Spleen (tissue), 11 donors: ENCODE measurements around the gene ATP5PO. TPM values are rescaled to one million over a fixed set of nuclear protein-coding genes. Genes with fewer than 3 reads are reported as not detected.

Experiments used
- DNase-seq: peaks from one replicate; pipeline ENCODE4 v3.0.0-alpha.2; 2020
- H3K27ac ChIP-seq, 8 donors: fragments of 200-600 bp; sonication (generic) in 7 of 8; 1 replicate in 4 of 8; 2 replicates in 4 of 8; pipeline versions ENCODE4 v1.5.0 to v1.8.0; 2016 to 2021; ENCODE audit warnings: inconsistent platforms in 4 of 8, mild to moderate bottlenecking in 4 of 8, moderate library complexity in 1 of 8
- H3K27me3 ChIP-seq, 7 donors: fragments of 200-600 bp; sonication (generic) in 6 of 7; replicated peaks in 1 of 7; 1 replicate in 4 of 7; 2 replicates in 3 of 7; pipeline versions ENCODE4 v1.5.0 to v1.8.0; 2016 to 2021; ENCODE audit warnings: inconsistent platforms in 3 of 7, mild to moderate bottlenecking in 1 of 7
- H3K36me3 ChIP-seq, 6 donors: fragments of 200-600 bp; sonication (generic) in 5 of 6; 1 replicate in 4 of 6; 2 replicates in 2 of 6; pipeline versions ENCODE4 v1.5.0 to v1.8.0; 2016 to 2021; ENCODE audit warnings: inconsistent platforms in 2 of 6
- H3K4me1 ChIP-seq, 6 donors: fragments of 200-600 bp; sonication (generic) in 5 of 6; 1 replicate in 3 of 6; 2 replicates in 3 of 6; pipeline versions ENCODE4 v1.5.0 to v1.8.0; 2016 to 2021; ENCODE audit warnings: inconsistent platforms in 3 of 6
- H3K4me3 ChIP-seq, 8 donors: fragments of 200-600 bp; sonication (generic) in 7 of 8; 1 replicate in 4 of 8; 2 replicates in 4 of 8; pipeline versions ENCODE4 v1.5.0 to v1.8.0; 2016 to 2021; ENCODE audit warnings: inconsistent platforms in 4 of 8, mild to moderate bottlenecking in 4 of 8, moderate library complexity in 2 of 8
- H3K9me3 ChIP-seq, 8 donors: fragments of 200-600 bp; sonication (generic) in 7 of 8; 1 replicate in 4 of 8; 2 replicates in 4 of 8; pipeline versions ENCODE4 v1.5.0 to v1.8.0; 2016 to 2021; ENCODE audit warnings: inconsistent platforms in 4 of 8
- POLR2A ChIP-seq, 3 donors: fragments of 450-650 bp; IDR thresholded peaks; one replicate each; pipeline ENCODE4 v1.5.1; 2017; ENCODE audit warnings: antibody characterized with exemption in 3 of 3, mild to moderate bottlenecking in 1 of 3
- POLR2AphosphoS5 ChIP-seq, 3 donors: sonication (generic); formaldehyde crosslinking; IDR thresholded peaks; one replicate each; pipeline ENCODE4 v1.5.1; 2017; ENCODE audit warnings: antibody characterized with exemption in 3 of 3
- WGBS, 5 donors: extraction: QIAGEN DNeasy Blood & Tissue Kit in 3 of 5; methylation state at CpG; one replicate each; pipeline versions ENCODE4 v1.1.5 to v1.1.7; 2013 to 2018; 5-methylcytosine and 5-hydroxymethylcytosine counted together
- intact Hi-C: fragments of 100-400 bp; cut with DNase I; formaldehyde crosslinking; loops from one replicate; pipeline ENCODE4 v1.15.0; 2023; ENCODE audit warnings: low total_unique reads
- polyA plus RNA-seq, 3 donors: library from polyadenylated mRNA; stranded (reverse); fragments of 200-250 nt; gene quantifications; one replicate each; pipeline ENCODE4 v1.2.1, GENCODE V29; 2013
- total RNA-seq, 7 donors: library from RNA; depleted of rRNA in 3 of 7; stranded (reverse); fragments of >200 nt in 3 of 7; fragmentation: NEBNext Ultra II Directional in 4 of 7; extraction: Animal tissue kit (Norgen Biotek cat#: 25700) in 4 of 7; gene quantifications; one replicate each; pipeline versions ENCODE4 v1.1.0 to v1.2.1, GENCODE V29; 2016 to 2021
- TF ChIP-seq, protein P1 (sequence below), 11 experiments: fragments of 200-600 bp in 7 of 11; fragments of 450-650 bp in 4 of 11; sonication (generic) in 4 of 11; IDR thresholded peaks in 8 of 11; conservative IDR thresholded peaks in 3 of 11; 1 replicate in 7 of 11; 2 replicates in 4 of 11; pipeline versions ENCODE4 v1.4.0 to v1.8.0; 2016 to 2021; ENCODE audit warnings: antibody characterized with exemption in 11 of 11, inconsistent platforms in 4 of 11, mild to moderate bottlenecking in 1 of 11
- donor health status: healthy with polysubstance abuse.
- donor health status: DM: no; HTN: no; CAD: no; lungs with moderate emphysema.
- donor health status: DM: no; HTN: no; CAD: no.
- donor health status: Bipolar disorder and iron deficiency.
- donor health status: healthy.
- donor health status: DM: no; HTN: no; CAD: no.
- donor health status: DM: yes; HTN: yes; CAD: no.

The ATP5PO gene
- total and polyA plus RNA-seq, 10 donors = 97.6 to 286 (median 127) TPM

- 82 to 98% (median 84%) methylated on average over 28 of the region's 28 CpGs for WGBS, 5 donors
- no peak overlapping the region for H3K27ac ChIP-seq
- H3K27me3 ChIP-seq = peaks cover 0 to 4% (median 0%) of the 10 kb centered on the region in 7 donors
- peaks cover 0 to 14% (median 8%) of the 10 kb centered on the region in 6 donors for H3K4me1 ChIP-seq
- DNase-seq = no peak
- H3K4me3 ChIP-seq = peak overlapping the region in 1 of 8 donors; percentile 10
- H3K36me3 ChIP-seq = peaks cover 0 to 8% (median 0%) of the 10 kb centered on the region in 6 donors
- H3K9me3 ChIP-seq = no peaks in the 10 kb centered on the region
- intact Hi-C loops = no loop called here
- TF ChIP-seq POLR2AphosphoS5 (IDR thresholded peaks at IDR 0.05) = no peak
- no peak for TF ChIP-seq POLR2A (IDR thresholded peaks at IDR 0.05)
- TF ChIP-seq, protein P1, sequence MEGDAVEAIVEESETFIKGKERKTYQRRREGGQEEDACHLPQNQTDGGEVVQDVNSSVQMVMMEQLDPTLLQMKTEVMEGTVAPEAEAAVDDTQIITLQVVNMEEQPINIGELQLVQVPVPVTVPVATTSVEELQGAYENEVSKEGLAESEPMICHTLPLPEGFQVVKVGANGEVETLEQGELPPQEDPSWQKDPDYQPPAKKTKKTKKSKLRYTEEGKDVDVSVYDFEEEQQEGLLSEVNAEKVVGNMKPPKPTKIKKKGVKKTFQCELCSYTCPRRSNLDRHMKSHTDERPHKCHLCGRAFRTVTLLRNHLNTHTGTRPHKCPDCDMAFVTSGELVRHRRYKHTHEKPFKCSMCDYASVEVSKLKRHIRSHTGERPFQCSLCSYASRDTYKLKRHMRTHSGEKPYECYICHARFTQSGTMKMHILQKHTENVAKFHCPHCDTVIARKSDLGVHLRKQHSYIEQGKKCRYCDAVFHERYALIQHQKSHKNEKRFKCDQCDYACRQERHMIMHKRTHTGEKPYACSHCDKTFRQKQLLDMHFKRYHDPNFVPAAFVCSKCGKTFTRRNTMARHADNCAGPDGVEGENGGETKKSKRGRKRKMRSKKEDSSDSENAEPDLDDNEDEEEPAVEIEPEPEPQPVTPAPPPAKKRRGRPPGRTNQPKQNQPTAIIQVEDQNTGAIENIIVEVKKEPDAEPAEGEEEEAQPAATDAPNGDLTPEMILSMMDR (IDR thresholded peaks at IDR 0.05 in 8 of 11, conservative IDR thresholded peaks at IDR 0.05 in 3 of 11) = no peak
Measured at GRCh38 chr21:33895356-33895755, 20.2 kb downstream of the ATP5PO start.

GRCh38 chr21:33894736-33895288 is 20.8 kb downstream of the ATP5PO start:
- DNase-seq = peak; percentile 85
- Histone ChIP-seq H3K27ac (no peak overlapping the region), H3K27me3 (peaks cover 0 to 4% (median 0%) of the 10 kb centered on the region in 7 donors), H3K9me3 (no peaks in the 10 kb centered on the region), H3K4me3 (peak overlapping the region in 5 of 8 donors; percentile 0 to 51 (median 14)), H3K4me1 (peaks cover 0 to 14% (median 8%) of the 10 kb centered on the region in 6 donors), H3K36me3 (peaks cover 0 to 6% (median 0%) of the 10 kb centered on the region in 6 donors)
- 4 to 10% (median 5%) methylated on average over 20 of the region's 20 CpGs for WGBS, 5 donors
- TF ChIP-seq POLR2AphosphoS5 (IDR thresholded peaks at IDR 0.05) (peak in 1 of 3 donors; percentile 33), POLR2A (IDR thresholded peaks at IDR 0.05) (no peak)
- TF ChIP-seq, protein P1 (IDR thresholded peaks at IDR 0.05 in 8 of 11, conservative IDR thresholded peaks at IDR 0.05 in 3 of 11) = peak in 8 of 11 experiments; percentile 26 to 58 (median 56)
- intact Hi-C loops = no loop called here

- DNase-seq = no peak
- TF ChIP-seq, protein P1 (IDR thresholded peaks at IDR 0.05 in 8 of 11, conservative IDR thresholded peaks at IDR 0.05 in 3 of 11) = no peak
- TF ChIP-seq POLR2A (IDR thresholded peaks at IDR 0.05) (no peak), POLR2AphosphoS5 (IDR thresholded peaks at IDR 0.05) (no peak)
- intact Hi-C loops = no loop called here
- H3K36me3 ChIP-seq = peaks cover 0 to under 1% (median 0%) of the 10 kb centered on the region in 6 donors
- H3K4me3 ChIP-seq = no peak overlapping the region
- H3K9me3 ChIP-seq = no peaks in the 10 kb centered on the region
- H3K27ac ChIP-seq = no peak overlapping the region
- 92 to 97% (median 95%) methylated on average over 4 of the region's 4 CpGs for WGBS, 5 donors
- peaks cover 0 to 14% (median 8%) of the 10 kb centered on the region in 6 donors for H3K4me1 ChIP-seq
- H3K27me3 ChIP-seq = peaks cover 0 to 4% (median 0%) of the 10 kb centered on the region in 7 donors
Measured at GRCh38 chr21:33893917-33894316, 21.7 kb downstream of the ATP5PO start.

- TF ChIP-seq POLR2A (IDR thresholded peaks at IDR 0.05) = no peak
- TF ChIP-seq, protein P1 (IDR thresholded peaks at IDR 0.05 in 8 of 11, conservative IDR thresholded peaks at IDR 0.05 in 3 of 11) = no peak
- no peak for TF ChIP-seq POLR2AphosphoS5 (IDR thresholded peaks at IDR 0.05)
- Histone ChIP-seq H3K27me3 (peaks cover 0 to 4% (median 0%) of the 10 kb centered on the region in 7 donors), H3K9me3 (no peaks in the 10 kb centered on the region), H3K36me3 (no peaks in the 10 kb centered on the region), H3K27ac (no peak overlapping the region), H3K4me1 (peaks cover 0 to 14% (median 8%) of the 10 kb centered on the region in 6 donors), H3K4me3 (no peak overlapping the region)
- intact Hi-C loops = no loop called here
- 79 to 92% (median 88%) methylated on average over 7 to 8 of the region's 8 CpGs for WGBS, 5 donors
- no peak for DNase-seq
Measured at GRCh38 chr21:33892853-33893252, 22.8 kb downstream of the ATP5PO start.
